HG03457 (cell line): Measurements from ENCODE around the gene FHIT.

Experiments used
- ATAC-seq: cut with Tn5 transposase; IDR thresholded peaks from one replicate; pipeline ENCODE4 v1.9.1; 2021; ENCODE audit warnings: moderate number of reproducible peaks; ENCODE audit not compliant: unreplicated experiment

FHIT gene

DNA sequence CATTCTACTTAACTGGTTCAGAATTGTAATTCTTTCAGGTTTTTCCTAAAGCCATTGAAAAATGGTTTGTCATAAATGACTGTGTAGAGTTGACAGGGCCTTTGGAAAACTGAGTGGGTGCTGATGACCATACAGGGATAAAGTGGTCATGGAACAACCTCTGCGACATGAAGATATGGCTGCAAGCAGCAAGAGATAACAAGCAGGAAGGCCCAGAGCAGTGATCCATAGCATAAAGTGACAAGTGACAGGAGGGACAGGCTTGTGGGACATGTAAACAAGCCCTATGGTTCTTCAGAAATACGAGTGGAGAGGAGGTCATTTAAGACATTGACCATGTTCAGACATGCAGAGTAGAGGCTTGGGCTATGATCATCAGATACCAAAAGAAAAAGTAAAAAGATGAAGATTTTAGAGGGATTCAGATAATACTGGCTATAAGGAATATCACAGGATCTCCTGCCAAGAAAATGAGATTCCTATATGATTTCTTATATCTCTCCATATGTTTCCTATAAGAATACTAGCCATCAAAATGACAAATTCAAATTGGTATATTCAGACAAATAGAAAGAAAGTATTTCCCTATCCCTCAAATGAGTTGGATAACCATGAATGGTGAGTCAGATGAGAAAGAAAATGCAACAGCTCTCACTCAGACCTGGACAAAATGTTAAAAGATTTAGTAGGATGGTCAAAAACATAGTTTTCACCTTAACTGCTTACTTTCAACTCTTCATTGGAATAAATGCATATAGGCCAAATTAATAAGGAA is 1373.8 kb downstream of the FHIT start:
- ATAC-seq = no peak

DNA sequence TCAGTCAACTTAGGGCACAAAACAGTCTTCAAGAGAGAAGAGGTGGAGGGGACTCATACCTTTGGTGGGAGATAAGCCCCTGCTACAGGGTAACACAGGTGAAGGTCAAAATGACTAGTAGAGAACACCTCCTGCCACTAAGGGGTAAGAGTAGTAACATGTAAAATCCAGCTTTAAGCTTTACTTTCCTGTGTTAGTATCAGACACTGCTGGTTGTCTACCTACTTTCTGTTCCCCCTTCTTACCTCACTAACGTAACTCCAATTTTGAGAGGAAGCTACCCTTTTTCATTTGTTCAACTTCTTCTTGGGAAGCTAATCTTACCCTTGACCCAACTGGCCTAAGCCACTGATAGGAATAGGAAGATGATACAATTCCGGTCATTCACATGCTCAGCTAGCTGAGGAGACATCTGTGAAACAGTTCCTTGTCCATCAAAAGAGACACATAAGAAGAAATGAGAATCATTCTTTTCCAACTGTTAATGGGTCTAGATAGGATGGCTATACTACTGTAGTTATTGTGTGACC is 1374.7 kb downstream of the FHIT start:
- ATAC-seq = no peak

DNA sequence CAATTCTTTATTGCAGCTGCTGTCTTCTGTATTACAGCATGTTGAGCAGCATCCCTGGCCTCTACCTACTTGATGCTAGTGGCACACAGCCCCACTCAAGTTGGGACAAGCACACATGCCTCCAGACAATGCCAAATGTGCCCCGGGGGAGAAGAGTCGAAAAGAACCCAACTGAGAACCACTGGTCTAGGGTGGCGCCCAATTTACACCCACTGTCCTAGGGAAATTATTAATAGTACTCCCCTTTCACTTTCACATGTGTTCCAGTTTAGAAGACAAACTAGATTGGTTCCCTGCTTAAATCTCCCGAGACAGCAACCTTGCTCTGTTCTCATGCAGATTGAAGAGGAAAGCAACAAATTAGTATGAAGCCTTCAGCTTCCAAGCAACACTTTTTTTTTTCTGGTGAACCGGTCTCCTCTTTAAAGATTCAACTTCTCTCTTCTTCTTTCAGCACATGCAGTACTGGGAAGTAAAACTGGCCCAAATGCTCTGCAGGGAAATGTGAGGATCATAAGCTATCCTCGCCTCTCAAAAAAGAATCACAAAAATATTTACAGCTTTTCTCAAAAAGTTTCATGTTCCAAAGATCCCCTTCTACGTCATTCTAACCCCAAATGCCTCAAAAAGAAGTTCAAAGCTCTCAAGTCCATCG is 1377.5 kb downstream of the FHIT start:
- no peak for ATAC-seq

DNA sequence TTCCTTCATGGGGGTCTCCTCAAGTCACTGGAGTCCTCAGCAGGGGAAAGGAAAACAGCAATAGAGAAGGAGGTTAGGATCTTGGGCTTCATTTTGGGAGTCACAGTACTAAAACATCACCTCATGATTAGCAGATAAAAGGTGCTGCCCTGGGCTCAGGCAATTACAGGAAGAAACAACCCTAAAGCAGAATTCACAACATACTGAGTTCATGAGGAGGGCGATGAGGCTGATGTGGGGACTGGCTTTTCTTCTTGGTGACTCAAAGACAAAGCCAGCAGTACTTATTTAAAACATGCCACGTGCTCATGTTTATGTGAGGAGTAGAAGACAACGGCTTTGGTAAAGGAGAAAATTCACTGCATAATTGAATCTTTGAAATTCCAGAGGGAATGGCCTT is 1379.1 kb downstream of the FHIT start:
- no peak for ATAC-seq

DNA sequence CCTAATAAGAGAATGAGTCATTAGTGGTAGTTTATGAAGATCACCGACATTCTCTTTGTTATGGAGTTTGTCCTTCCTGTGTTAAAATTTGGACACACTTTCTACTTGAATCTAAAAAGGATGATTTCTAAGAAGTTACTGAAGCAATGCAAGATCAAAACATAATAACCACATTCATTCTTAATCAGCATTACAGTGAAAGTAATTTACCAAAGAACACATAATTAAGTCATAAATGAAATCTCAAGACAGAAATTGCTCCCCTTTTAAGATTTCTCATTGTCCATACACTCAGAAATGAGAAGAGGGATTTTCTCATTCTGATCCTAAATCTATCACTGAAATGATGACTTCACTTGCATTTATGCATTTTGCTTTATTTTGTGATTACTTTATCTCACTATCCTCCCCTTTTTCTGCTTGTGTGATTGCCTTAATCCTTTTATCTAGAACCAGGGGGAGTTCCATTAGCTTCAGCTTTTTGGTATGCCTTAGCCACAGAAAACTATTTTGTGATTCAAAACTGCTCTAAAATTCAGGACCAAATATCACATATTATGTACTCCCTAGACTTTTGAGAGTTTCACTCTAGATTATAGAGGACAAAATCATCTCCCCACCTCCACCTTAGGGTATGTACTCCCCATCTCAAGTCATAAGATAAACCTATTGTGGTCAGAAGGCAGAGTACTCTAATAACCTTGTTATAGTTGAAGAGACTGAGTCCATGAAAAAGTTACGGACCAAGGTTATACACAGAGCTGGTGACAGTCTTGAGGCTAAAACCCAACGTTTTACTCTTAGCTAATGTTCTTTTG is 1383.9 kb downstream of the FHIT start:
- ATAC-seq = no peak

DNA sequence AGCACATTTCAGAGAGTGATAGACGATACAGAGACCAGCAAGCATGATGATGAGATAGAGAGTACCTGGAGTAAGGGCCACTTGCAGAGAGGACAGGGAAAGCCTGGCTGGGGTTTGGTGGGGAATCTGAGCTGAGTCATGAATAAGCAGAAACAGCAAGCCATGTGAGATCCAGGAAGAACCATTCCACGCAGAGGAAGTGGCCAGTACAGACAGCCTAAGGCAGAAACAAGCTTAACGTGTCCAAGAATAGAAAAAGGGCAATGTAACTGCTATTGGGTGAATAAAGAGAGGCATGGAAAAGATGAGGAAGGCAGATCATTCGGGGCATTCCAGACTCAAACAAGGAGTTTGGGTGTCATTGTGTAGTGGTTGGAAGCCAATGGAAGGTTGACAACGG is 1385.2 kb downstream of the FHIT start:
- ATAC-seq = no peak

DNA sequence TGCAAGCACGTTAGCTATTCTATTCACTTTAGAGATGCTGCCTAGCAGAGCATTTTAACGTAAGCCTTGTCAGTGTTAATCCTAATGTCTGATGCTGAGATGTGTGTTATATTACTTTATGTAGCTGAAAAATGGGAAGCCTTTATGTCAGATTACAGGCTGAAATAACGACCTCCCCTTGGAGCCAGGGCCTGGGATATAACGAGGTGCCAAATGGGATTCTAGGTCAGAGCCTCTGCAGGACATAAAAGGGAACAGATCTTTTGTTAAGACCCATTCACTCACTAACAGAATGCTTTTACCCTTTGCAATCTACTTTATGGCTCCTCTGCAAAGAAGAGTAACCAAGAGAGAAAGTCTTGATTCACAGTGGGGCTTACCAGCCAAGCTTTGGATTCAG is 1385.9 kb downstream of the FHIT start:
- no peak for ATAC-seq

DNA sequence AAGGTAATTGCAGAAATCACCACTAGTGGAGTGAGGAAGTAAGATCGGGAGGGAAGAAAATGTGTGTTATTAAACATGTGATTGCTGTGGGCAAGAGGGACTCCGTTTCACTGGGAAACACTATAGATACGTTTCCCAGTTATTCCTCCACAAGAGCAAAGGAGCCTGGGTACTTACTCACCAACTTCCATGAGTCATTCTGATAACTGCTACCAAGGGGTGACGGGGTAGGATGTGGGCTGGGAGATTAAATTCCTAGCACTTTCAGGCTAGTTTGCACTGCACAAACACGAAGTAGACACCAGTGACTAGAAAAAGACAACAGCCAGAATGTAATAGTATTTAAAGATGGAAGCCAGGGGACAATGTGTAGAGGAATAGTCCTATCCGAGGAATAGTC is 1388.6 kb downstream of the FHIT start:
- no peak for ATAC-seq

DNA sequence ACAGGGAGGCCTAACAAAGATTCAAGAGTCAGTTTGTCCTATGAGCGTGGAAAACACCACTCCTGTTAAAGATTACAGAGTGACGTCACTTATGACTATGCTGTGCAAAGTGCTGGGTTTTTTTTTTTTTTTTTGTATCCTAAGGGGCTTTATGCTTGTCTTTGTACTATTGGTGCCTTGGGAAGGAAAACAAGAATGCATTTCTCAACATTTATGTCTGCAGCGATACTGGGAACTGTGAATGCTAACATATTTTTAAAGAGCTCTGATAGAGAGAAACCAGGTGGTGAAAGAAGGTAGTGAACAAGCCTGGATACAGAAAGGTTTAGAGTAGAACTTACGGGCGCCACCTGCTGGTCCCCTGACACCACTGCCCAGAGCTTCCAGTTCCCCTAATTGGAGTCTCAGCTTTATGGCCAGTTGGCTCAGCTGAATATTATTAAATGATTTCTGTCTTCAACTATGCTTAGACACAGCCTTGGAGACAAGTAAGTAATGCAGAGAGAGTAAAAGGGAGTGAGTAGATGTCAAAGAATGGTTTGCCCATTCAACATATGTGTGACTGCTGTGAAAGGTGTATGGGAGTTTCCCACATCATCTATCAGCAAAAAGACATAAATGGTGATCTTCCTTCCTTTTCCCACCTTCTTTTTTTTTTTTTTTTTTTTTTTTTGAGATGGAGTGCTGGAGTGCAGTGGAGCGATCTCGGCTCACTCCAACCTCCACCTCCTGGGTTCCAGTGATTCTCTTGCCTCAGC is 1393.5 kb downstream of the FHIT start:
- ATAC-seq = peak; percentile 88

DNA sequence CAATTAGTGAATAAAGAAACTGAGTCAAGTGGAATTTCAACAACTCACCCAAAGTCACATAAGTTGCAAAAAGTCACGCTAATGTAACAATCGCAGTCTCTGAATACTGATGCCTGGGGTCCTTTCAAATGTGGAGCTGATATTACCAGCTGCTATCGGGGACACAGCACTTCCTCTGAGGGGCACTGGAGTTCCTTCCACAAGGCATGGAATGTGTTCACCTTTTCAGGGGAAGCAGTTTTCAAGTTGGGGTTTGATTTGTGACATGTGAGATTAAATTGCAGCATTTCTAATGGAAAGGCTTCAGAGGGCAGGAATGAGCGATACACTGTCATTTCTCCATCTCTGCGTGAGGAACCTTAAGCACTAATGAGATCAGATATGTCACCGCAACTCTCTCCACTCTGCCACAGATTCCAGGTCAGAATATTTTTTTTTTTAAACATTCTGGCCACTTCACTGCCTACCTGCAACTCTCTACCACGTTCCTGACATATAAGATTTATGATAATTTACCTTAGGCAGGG is 1394.3 kb downstream of the FHIT start:
- no peak for ATAC-seq

DNA sequence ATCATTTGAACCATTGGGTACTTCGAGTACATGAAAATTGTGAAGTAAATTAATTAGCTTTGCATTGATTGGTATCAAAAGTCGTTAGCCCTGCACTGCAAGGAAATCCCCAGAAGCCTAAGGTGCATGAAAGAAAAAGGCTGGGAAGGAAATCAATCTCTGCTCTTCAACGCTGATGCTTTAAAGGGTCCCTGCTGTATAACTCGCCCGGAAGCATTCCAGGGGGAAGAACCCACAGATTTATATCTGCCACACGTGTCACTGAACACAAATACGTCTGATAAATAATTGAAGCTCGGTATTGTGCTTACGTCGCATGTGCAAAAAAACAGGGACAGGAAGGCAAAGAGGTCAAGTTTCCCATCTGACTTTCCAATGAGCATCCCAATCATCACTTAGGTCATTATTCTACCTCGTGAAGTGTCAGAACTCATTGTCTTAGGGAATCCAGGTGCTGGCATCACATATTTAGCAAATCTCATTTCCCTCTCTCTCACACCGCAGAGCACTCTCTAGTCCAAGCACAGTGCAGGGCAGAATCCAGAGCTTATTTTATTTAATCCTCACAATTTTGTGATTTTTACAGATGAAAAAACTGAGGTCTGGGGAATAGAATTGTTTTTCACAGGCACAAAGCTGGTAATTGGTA is 1397.1 kb downstream of the FHIT start:
- no peak for ATAC-seq

DNA sequence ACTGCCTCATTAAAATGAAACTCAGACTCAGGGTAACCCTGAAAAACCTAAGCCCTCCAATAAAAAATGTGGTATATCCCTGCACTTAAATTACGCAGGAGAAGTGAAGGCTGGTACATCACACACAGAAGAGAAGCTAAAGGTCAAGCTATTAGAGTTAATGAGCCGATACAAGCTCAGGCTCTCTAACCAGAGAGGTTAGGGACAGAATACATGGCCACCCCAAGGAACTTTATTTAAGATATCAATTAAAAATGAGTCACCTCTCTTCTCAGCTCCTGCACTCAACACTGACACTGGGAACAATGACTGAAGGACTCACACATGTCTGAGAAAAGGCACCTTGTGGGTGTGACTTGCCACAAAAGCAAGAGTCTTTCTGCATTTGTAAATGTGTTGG is 1400.8 kb downstream of the FHIT start:
- ATAC-seq = no peak

DNA sequence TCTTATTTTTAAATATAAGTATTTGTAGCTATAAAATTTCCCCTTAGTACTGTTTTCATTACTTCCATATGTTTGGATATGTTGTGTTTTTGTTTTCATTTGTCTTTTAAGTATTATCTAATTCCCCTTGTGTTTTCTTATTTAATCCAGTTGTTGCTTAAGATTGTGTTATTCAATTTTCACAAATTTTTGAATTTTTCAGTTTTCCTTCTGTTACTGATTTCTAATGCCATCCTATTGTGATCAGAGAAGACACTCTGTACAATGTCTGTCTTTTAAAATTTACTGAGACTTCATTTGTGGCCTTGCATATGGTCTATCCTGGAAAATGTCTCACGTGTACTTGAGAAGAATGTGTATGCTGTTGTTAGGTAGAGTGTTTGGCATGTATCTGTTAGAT is 1405.9 kb downstream of the FHIT start:
- ATAC-seq = no peak

DNA sequence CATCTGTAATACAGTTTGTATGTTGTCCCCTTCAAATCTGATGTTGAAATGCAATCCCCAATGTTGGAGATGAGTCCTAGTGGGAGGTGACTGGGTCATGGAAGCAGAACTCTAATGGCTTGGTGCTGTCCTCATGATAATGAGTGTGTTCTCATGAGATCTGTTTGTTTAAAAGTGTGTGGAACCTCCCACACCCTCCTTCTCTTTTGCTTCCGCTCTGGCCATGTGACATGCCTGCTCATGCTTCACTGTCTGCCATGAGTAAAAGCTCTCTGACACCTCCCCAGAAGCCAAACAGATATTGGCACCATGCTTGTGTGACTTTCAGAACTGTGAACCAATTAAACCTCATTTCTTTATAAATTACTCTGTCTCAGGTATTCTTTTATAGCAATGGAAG is 1407.4 kb downstream of the FHIT start:
- no peak for ATAC-seq

DNA sequence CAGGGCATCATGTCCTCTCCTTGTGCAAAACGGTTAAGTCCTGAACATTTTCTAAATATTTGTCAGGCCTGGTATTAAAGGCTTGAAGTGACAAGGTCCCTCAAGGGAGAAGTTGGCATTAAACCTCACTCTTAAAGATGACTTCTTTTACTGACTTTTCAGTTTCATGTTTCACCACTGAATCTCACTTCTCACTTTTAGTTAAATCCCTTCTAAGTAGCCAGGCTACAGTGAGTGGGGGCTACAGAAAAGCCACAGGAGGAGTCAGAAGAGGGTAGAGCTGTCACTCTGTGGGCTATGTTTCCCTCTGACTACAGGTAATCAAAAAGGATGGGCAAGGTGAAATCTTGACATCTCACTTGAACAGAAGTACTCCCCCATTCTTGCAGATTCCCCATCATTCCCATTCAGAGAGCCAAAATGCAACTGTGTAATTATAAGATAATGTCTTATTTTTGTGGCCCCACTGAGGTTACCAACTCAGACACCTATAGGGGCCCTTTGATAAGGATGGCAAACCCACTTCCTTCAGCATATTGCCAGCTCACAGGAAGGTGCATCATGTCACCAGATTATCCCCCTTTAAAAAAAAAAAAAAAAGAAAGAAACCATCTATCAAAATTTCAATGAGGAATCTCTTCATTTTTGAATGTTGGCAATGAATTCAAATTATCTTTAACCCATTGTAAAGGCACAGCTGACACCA is 1411.3 kb downstream of the FHIT start:
- ATAC-seq = peak; percentile 92

DNA sequence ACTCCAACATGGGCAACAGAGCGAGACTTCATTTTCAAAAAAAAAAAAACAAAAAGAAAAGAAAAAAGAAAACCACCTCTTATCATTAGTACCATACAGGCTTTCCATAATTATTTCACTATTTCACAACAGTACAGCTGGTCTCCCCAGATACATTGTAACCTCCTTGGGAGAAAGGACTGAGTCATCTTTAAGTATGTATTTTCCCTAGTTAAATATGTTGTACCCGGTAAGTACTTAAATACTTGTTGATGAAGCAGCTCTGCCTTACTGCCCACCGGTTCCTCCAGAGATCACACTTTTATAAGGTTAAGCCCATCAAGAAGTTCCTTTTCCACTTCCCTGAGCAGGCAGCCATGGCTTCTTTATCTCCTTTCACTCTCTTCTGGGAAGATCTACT is 1412.0 kb downstream of the FHIT start:
- peak; percentile 16 for ATAC-seq

DNA sequence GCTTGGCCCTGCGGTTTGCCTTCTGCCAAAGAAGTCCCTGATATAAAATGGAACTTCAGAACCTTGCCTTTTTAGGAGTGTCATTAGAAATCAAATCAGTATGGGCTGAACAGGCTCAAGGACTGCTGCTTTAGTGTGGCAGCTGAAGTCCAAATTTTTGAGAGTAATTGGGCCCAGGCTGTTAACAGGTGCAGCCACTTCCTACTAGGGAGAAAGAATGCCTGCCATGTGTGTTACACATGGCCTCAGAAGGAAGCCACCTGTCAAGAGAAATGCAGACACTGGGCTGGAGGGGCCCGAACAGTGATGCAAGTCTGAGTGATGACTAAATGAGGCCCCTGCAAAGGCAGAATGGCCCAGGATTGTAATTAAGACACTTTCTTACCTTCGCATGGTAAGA is 1414.7 kb downstream of the FHIT start:
- no peak for ATAC-seq

DNA sequence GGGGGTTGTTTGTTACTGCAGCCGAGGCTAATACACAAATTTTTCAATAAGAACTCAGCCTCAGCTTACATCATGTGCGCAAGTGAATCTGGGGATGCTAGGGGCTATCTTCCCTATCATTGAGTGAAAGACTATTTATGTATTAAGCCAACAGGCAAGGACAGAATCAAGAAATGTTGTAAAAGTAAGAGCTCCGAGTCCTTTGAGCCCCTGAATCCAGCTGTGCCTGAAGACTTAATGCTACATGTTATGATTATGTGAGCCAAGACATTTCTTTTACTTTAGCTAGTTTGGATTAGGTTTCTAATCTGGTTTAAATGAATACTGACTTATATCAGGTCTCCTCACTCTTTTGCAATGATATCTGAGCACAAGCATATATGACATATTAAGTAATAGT is 1418.5 kb downstream of the FHIT start:
- no peak for ATAC-seq

DNA sequence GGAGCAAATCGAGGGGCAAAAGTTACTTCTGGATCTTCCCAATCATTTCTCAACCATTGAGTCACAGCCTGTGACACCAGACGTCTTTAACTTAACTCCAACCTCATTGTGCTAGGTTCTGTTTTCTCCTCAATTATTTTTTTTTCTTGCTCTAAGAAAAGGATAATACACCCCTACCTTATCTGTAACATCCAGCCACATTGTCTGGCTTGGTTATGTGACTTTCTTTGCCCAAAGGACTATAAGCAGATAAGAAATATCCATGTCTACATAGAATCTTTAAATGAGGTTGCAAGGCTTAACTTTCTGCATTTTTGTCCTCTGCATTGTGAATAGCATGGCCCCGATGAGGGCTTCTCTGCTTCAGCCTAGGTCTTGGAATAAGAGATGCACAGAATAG is 1419.0 kb downstream of the FHIT start:
- ATAC-seq = no peak

DNA sequence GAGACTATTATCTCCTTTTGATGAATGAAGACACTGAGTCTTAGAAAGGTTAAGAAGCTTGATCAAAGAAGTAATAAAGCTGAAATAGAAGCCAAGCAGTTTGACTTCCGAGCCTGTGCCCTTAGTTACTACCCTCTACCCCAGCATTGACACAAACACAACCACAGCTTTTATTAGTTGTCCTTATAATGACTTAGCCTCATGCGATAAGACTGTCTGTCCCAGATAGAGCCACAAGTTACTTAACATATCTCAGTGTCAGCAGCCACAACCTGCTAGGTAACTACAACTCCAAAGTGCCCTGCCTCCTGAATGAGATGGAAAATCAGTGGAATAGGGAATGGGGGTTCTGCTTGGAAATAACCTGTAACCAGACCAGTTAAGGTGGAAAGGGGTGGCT is 1419.9 kb downstream of the FHIT start:
- ATAC-seq = no peak
